Measurements from ENCODE around the gene OR6K3. TPM values are rescaled to one million over a fixed set of nuclear protein-coding genes. Genes with fewer than 3 reads are reported as not detected.
"Not testable (repeated sequence)": the region's sequence is repeated elsewhere in the genome, so short reads cannot be mapped to it uniquely, and the experiment has no call there.

OR6K3 gene
- total and polyA plus RNA-seq, 12 donors, result 0.32 TPM; not detected in 11

DNA sequence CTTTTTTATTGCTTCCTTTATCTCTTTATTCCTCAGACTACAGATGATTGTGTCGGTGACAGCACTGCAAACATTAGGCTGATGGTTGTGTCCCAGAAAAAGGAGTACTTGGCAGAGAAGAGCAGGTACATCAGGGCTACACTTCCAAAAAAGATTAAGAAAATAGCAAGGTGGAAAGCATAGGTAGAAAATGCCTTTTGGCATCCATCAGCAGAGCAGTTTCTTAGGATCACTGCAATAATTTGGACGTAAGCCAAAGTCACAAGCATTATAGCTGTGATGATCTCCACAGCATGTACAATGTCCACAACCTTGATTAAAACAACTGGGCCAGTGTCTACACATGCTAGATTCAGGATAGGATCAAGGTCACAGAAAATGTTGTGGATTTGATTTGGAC lies 25.9 kb downstream of the OR6K3 start:
- Histone ChIP-seq H3K36me3 (replicated peaks in 1 of 2) (no peaks in the 10 kb centered on the region), H3K27ac (no peak overlapping the region), H3K4me1 (replicated peaks in 1 of 2) (no peaks in the 10 kb centered on the region), H3K9me3 (replicated peaks in 1 of 3) (no peaks in the 10 kb centered on the region), H3K4me3 (no peak overlapping the region), H3K27me3 (no peaks in the 10 kb centered on the region)
- no peak for DNase-seq
- TF ChIP-seq POLR2A (IDR thresholded peaks at IDR 0.05) (no peak), CTCF (IDR thresholded peaks at IDR 0.05) (no peak)
- intact Hi-C loops (cut with DNase I), result no loop called here
- 71 to 87% (median 82%) methylated on average over 2 of the region's 2 CpGs for WGBS, 4 donors

GRCh38 chr1:158692356-158692755 lies 28.2 kb downstream of the OR6K3 start:
- TF ChIP-seq POLR2A (IDR thresholded peaks at IDR 0.05) (no peak), CTCF (IDR thresholded peaks at IDR 0.05) (no peak)
- Histone ChIP-seq H3K9me3 (replicated peaks in 1 of 3) (no peaks in the 10 kb centered on the region), H3K36me3 (replicated peaks in 1 of 2) (no peaks in the 10 kb centered on the region), H3K4me3 (no peak overlapping the region), H3K4me1 (replicated peaks in 1 of 2) (no peaks in the 10 kb centered on the region), H3K27ac (no peak overlapping the region), H3K27me3 (no peaks in the 10 kb centered on the region)
- DNase-seq, result no peak
- intact Hi-C loops (cut with DNase I), result no loop called here

DNA sequence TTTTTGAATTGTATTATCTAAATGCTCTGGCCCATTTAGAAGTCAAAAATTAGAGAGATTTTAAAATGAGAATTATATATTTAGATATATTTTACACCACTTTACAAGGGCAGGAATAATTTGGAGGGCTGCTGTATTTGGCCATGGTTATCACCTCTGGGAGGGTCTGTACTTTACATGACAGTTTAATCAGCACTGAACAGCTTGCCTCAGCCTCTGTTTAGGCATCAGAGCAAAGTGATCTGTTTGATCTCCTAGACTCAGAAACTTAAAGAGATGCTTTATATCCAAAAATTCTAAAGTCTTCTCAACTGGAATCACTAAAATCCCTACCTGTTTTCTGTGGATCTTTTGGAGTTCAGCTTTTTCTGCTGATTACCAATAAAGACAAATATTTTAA lies 28.6 kb downstream of the OR6K3 start:
- DNase-seq, result no peak
- Histone ChIP-seq H3K27me3 (no peaks in the 10 kb centered on the region), H3K4me1 (replicated peaks in 1 of 2) (no peaks in the 10 kb centered on the region), H3K4me3 (no peak overlapping the region), H3K36me3 (replicated peaks in 1 of 2) (no peaks in the 10 kb centered on the region), H3K9me3 (replicated peaks in 1 of 3) (no peaks in the 10 kb centered on the region), H3K27ac (no peak overlapping the region)
- intact Hi-C loops (cut with DNase I), result no loop called here
- TF ChIP-seq CTCF (IDR thresholded peaks at IDR 0.05) (no peak), POLR2A (IDR thresholded peaks at IDR 0.05) (no peak)

- WGBS, 4 donors, result 41 to 65% (median 46%) methylated on average over 1 of the region's 1 CpG
- intact Hi-C loops (cut with DNase I); H3K4me3 ChIP-seq; H3K4me1 ChIP-seq (replicated peaks in 1 of 2); H3K27me3 ChIP-seq; DNase-seq; H3K36me3 ChIP-seq (replicated peaks in 1 of 2); H3K9me3 ChIP-seq (replicated peaks in 1 of 3); H3K27ac ChIP-seq: not testable (repeated sequence)
These were observed 29.4 kb downstream of the OR6K3 start for GRCh38 chr1:158691149-158691548.

DNA sequence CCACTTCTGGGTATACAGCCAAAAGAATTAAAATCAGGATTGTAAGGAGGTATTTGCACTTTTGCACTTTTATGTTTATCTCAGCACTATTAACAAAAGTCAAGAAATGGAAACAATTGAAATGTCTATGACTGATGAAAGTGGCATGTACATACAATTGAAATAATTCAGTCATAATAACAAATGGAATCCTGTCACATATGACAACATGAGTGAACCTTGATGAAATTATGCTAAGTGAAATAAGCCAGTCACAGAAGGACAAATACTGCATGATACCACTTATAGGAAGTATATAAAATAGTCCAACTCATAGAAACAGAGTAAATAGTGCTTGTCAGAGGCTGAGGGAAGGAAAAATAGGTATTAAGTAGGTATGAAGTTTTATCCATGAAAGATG lies 30.6 kb downstream of the OR6K3 start:
- no peaks in the 10 kb centered on the region for H3K9me3 ChIP-seq (replicated peaks in 1 of 3)
- H3K27ac ChIP-seq, result no peak overlapping the region
- intact Hi-C loops (cut with DNase I), result no loop called here
- no peaks in the 10 kb centered on the region for H3K4me1 ChIP-seq (replicated peaks in 1 of 2)
- DNase-seq, result no peak
- H3K27me3 ChIP-seq, result no peaks in the 10 kb centered on the region
- no peaks in the 10 kb centered on the region for H3K36me3 ChIP-seq (replicated peaks in 1 of 2)
- H3K4me3 ChIP-seq, result no peak overlapping the region
- TF ChIP-seq CTCF (IDR thresholded peaks at IDR 0.05), result no peak
- TF ChIP-seq POLR2A (IDR thresholded peaks at IDR 0.05), result no peak
